GM10266 (cell line): ENCODE measurements around the gene ECI1.

Experiments
- DNase-seq: peaks from one replicate; pipeline ENCODE4 v3.0.0; 2012; ENCODE audit errors: extremely low spot score
- CTCF ChIP-seq: IDR thresholded peaks from 2 replicates; pipeline ENCODE4 v1.5.1; 2012; ENCODE audit warnings: mild to moderate bottlenecking, low read depth; ENCODE audit not compliant: control insufficient read depth, insufficient read depth; ENCODE audit errors: missing control alignments

The ECI1 gene

GRCh38 chr16:2235234-2235651 is 16.1 kb downstream of the ECI1 start:
- no peak for DNase-seq
- no peak for TF ChIP-seq CTCF

GRCh38 chr16:2234813-2235170 is 16.6 kb downstream of the ECI1 start:
- DNase-seq, result no peak
- no peak for TF ChIP-seq CTCF

GRCh38 chr16:2233872-2234812 is 17.2 kb downstream of the ECI1 start:
- no peak for TF ChIP-seq CTCF
- no peak for DNase-seq

GRCh38 chr16:2233046-2233775 is 18.2 kb downstream of the ECI1 start:
- TF ChIP-seq CTCF, result no peak
- DNase-seq, result no peak

- no peak for TF ChIP-seq CTCF
- DNase-seq, result no peak
These were observed 19.0 kb downstream of the ECI1 start for GRCh38 chr16:2232094-2232990.

GRCh38 chr16:2231016-2231931 is 20.1 kb downstream of the ECI1 start:
- TF ChIP-seq CTCF, result no peak
- DNase-seq, result no peak
